Trophoblast cell (in vitro differentiated cells and primary cell): ENCODE data around the gene CPT1A.

Source experiments
- DNase-seq, 2 donors: peaks; one replicate each; pipeline ENCODE4 v3.0.0-alpha.2; 2016
- H2AFZ ChIP-seq: 2 replicates; pipeline ENCODE4 v1.6.1; 2013; ENCODE audit warnings: low read length, moderate library complexity, mild to moderate bottlenecking; ENCODE audit not compliant: insufficient read depth, poor library complexity
- H2AK5ac ChIP-seq: 2 replicates; pipeline ENCODE4 v1.6.1; 2013; ENCODE audit warnings: mild to moderate bottlenecking, low read length
- H2BK120ac ChIP-seq: 2 replicates; pipeline ENCODE4 v1.6.1; 2013; ENCODE audit warnings: low read length, mild to moderate bottlenecking, moderate library complexity; ENCODE audit not compliant: insufficient read depth, poor library complexity
- H2BK12ac ChIP-seq: 2 replicates; pipeline ENCODE4 v1.6.1; 2013; ENCODE audit warnings: mild to moderate bottlenecking, low read length, moderate library complexity
- H2BK5ac ChIP-seq: 2 replicates; pipeline ENCODE4 v1.6.1; 2013; ENCODE audit warnings: low read length, low read depth, moderate library complexity, mild to moderate bottlenecking; ENCODE audit not compliant: poor library complexity
- H3K14ac ChIP-seq: 2 replicates; pipeline ENCODE4 v1.6.1; 2013; ENCODE audit warnings: mild to moderate bottlenecking, low read length
- H3K18ac ChIP-seq: 2 replicates; pipeline ENCODE4 v1.6.1; 2013; ENCODE audit warnings: mild to moderate bottlenecking, low read length
- H3K23ac ChIP-seq: 2 replicates; pipeline ENCODE4 v1.6.1; 2013; ENCODE audit warnings: low read length
- H3K27ac ChIP-seq: 2 replicates; pipeline ENCODE4 v1.5.1; 2013; ENCODE audit warnings: low read depth, mild to moderate bottlenecking, inconsistent platforms, low read length, moderate library complexity
- H3K27me3 ChIP-seq: 2 replicates; pipeline ENCODE4 v1.6.1; 2013; ENCODE audit warnings: inconsistent platforms, mild to moderate bottlenecking, low read length, moderate library complexity; ENCODE audit not compliant: insufficient read depth
- H3K36me3 ChIP-seq, 2 experiments: 1 replicate in 1 of 2; 2 replicates in 1 of 2; pipeline ENCODE4 v1.6.1; 2013; ENCODE audit warnings: low read length in 2 of 2, mild to moderate bottlenecking in 2 of 2, moderate library complexity in 1 of 2; ENCODE audit not compliant: insufficient read depth in 2 of 2, control insufficient read depth in 1 of 2
- H3K4ac ChIP-seq: 2 replicates; pipeline ENCODE4 v1.6.1; 2013; ENCODE audit warnings: low read depth, mild to moderate bottlenecking, low read length, moderate library complexity
- H3K4me1 ChIP-seq, 2 experiments: 1 replicate in 1 of 2; 2 replicates in 1 of 2; pipeline ENCODE4 v1.6.1; 2013; ENCODE audit warnings: low read length in 2 of 2, mild to moderate bottlenecking in 2 of 2, moderate library complexity in 1 of 2; ENCODE audit not compliant: insufficient read depth in 2 of 2, control insufficient read depth in 1 of 2
- H3K4me2 ChIP-seq: 2 replicates; pipeline ENCODE4 v1.6.1; 2013; ENCODE audit warnings: inconsistent platforms, mild to moderate bottlenecking, low read length, moderate library complexity
- H3K4me3 ChIP-seq: 2 replicates; pipeline ENCODE4 v1.5.1; 2013; ENCODE audit warnings: mild to moderate bottlenecking, low read depth, low read length, inconsistent platforms
- H3K79me1 ChIP-seq: one replicate; pipeline ENCODE4 v1.6.1; 2013; ENCODE audit warnings: low read length
- H3K79me2 ChIP-seq: 2 replicates; pipeline ENCODE4 v1.6.1; 2013; ENCODE audit warnings: low read length, mild to moderate bottlenecking; ENCODE audit not compliant: control insufficient read depth, insufficient read depth, poor library complexity
- H3K9ac ChIP-seq: 2 replicates; pipeline ENCODE4 v1.6.1; 2013; ENCODE audit warnings: mild to moderate bottlenecking, low read length
- H3K9me3 ChIP-seq: 2 replicates; pipeline ENCODE4 v1.6.1; 2013; ENCODE audit warnings: low read depth, mild to moderate bottlenecking, control low read depth, inconsistent platforms, low read length; ENCODE audit not compliant: insufficient read depth
- H4K12ac ChIP-seq: 2 replicates; pipeline ENCODE4 v1.6.1; 2013; ENCODE audit warnings: low read depth, mild to moderate bottlenecking, low read length, moderate library complexity
- H4K8ac ChIP-seq: 2 replicates; pipeline ENCODE4 v1.6.1; 2013; ENCODE audit warnings: low read depth, mild to moderate bottlenecking, low read length, moderate library complexity
- H4K91ac ChIP-seq: one replicate; pipeline ENCODE4 v1.6.1; 2013; ENCODE audit warnings: low read depth, mild to moderate bottlenecking, low read length, moderate library complexity
- WGBS: extraction: QIAGEN DNeasy Blood & Tissue Kit; methylation state at CpG from one replicate; pipeline ENCODE4 v1.1.7; 2013; ENCODE audit warnings: missing lambda C conversion rate; ENCODE audit not compliant: insufficient read length, insufficient coverage; ENCODE audit errors: extremely low coverage; 5-methylcytosine and 5-hydroxymethylcytosine counted together

CPT1A gene

DNA sequence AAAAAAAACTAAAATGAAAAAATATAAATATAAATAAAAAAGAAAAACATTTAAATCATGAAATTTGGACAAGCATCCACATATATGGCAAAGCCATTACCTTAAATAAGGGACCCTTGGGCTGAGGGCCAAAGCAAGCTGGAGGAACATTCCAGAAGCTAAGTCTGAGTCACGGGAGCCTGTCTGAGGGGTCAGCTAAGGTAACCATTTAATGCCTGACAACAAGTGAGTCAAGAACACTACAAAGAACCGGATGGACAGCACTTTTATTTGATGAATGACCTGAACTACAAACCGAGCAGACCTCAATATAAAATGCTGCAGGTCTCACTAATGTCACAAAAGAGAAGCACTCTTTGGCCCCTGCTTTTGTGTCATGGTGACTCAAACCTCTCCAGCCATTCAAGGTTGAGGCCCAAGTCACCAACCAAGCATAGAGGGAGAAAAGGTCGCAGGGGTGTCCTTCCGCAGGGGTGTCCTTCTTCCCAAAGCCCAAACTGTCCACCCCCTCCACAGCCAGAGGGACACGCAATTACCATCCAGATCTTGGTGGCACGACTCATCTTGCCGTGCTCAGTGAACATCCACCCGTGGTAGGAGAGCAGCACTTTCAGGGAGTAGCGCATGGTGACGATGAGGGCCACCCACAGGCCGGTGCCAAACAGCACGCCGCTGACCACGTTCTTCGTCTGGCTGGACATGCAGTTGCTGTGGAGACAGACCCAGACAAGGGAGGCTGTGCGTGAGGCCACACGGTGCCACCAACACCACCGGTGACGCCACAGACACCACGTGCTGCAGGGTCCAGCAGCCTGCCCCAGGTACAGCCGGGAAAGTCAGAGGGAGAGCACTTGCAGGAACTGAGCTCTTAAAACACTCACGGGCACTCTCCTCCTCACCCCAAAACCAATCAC lies 34.5 kb downstream of the CPT1A start:
- Histone ChIP-seq H3K4me1 (no peaks in the 10 kb centered on the region), H3K9me3 (peaks cover 3% of the 10 kb centered on the region), H3K27me3 (no peaks in the 10 kb centered on the region), H2AFZ (no peak overlapping the region), H2BK12ac (no peak overlapping the region), H3K9ac (no peak overlapping the region), H3K27ac (no peak overlapping the region), H3K14ac (no peak overlapping the region), H3K79me2 (no peaks in the 10 kb centered on the region), H4K12ac (no peak overlapping the region), H4K91ac (no peak overlapping the region), H3K79me1 (no peaks in the 10 kb centered on the region), H3K23ac (no peak overlapping the region), H2AK5ac (no peak overlapping the region), H3K4me2 (no peak overlapping the region), H3K4me3 (no peak overlapping the region), H2BK120ac (no peak overlapping the region), H3K4ac (no peak overlapping the region), H3K18ac (no peak overlapping the region), H2BK5ac (no peak overlapping the region), H4K8ac (no peak overlapping the region), H3K36me3 (no peaks in the 10 kb centered on the region)
- WGBS: no CpG with 5 or more reads among the region's 23 CpGs
- DNase-seq: peak in 1 of 2 donors; percentile 33

DNA sequence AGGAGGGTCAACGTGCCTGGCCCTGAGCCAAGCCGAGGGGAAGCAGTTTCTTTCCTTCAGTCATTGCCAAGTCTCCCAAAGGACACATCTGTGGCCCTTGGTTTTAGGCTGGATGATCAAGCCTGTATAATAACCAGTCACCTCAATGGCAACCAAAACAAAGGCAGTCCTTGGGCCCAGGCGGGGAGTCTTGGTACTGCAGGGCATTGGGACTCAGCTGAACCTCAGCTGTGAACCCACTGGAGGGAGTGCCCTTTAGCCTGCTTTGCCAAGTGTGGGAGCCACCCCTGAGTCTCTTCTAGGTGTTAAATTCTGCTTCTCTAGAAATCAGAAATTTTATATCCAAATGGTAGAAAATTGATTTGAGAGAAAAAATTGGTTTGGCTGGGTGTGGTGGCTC lies 36.9 kb downstream of the CPT1A start:
- Histone ChIP-seq H2AFZ (no peak overlapping the region), H3K4me2 (no peak overlapping the region), H2AK5ac (no peak overlapping the region), H4K91ac (no peak overlapping the region), H2BK5ac (no peak overlapping the region), H3K27me3 (no peaks in the 10 kb centered on the region), H3K9me3 (peaks cover 3% of the 10 kb centered on the region), H4K12ac (no peak overlapping the region), H3K23ac (no peak overlapping the region), H2BK12ac (no peak overlapping the region), H3K4ac (no peak overlapping the region), H3K4me3 (no peak overlapping the region), H4K8ac (no peak overlapping the region), H3K79me1 (no peaks in the 10 kb centered on the region), H3K27ac (no peak overlapping the region), H3K79me2 (no peaks in the 10 kb centered on the region), H3K36me3 (no peaks in the 10 kb centered on the region), H3K18ac (no peak overlapping the region), H3K14ac (no peak overlapping the region), H3K9ac (no peak overlapping the region), H3K4me1 (no peaks in the 10 kb centered on the region), H2BK120ac (no peak overlapping the region)
- no CpG with 5 or more reads among the region's 3 CpGs for whole genome bisulfite sequencing
- DNase-seq: no peak

GRCh38 chr11:68803766-68804165 lies 38.0 kb downstream of the CPT1A start:
- no peak overlapping the region for H4K91ac ChIP-seq
- H3K23ac ChIP-seq: no peak overlapping the region
- no CpG with 5 or more reads among the region's 8 CpGs for WGBS
- no peak overlapping the region for H2AFZ ChIP-seq
- H3K4me2 ChIP-seq: no peak overlapping the region
- H2BK12ac ChIP-seq: no peak overlapping the region
- no peak overlapping the region for H3K9ac ChIP-seq
- H2BK5ac ChIP-seq: no peak overlapping the region
- H3K4ac ChIP-seq: no peak overlapping the region
- H3K4me3 ChIP-seq: no peak overlapping the region
- no peaks in the 10 kb centered on the region for H3K79me1 ChIP-seq
- no peaks in the 10 kb centered on the region for H3K27me3 ChIP-seq
- H2BK120ac ChIP-seq: no peak overlapping the region
- H3K18ac ChIP-seq: no peak overlapping the region
- H3K27ac ChIP-seq: no peak overlapping the region
- no peaks in the 10 kb centered on the region for H3K4me1 ChIP-seq
- no peaks in the 10 kb centered on the region for H3K79me2 ChIP-seq
- H2AK5ac ChIP-seq: no peak overlapping the region
- no peak overlapping the region for H4K8ac ChIP-seq
- H3K36me3 ChIP-seq: no peaks in the 10 kb centered on the region
- no peak overlapping the region for H4K12ac ChIP-seq
- no peak for DNase-seq
- no peak overlapping the region for H3K14ac ChIP-seq
- H3K9me3 ChIP-seq: peaks cover 3% of the 10 kb centered on the region

GRCh38 chr11:68798221-68798813 lies 43.4 kb downstream of the CPT1A start:
- no peak overlapping the region for H2BK120ac ChIP-seq

More at GRCh38 chr11:68798221-68798813, 43.4 kb downstream of the CPT1A start:
- DNase-seq: peak in 1 of 2 donors; percentile 51
- Histone ChIP-seq H4K12ac (no peak overlapping the region), H3K79me1 (no peaks in the 10 kb centered on the region), H3K23ac (no peak overlapping the region), H2AK5ac (no peak overlapping the region), H3K27ac (no peak overlapping the region), H2AFZ (no peak overlapping the region), H2BK5ac (no peak overlapping the region), H3K4ac (no peak overlapping the region), H3K14ac (no peak overlapping the region), H3K4me2 (no peak overlapping the region), H3K27me3 (no peaks in the 10 kb centered on the region), H3K18ac (no peak overlapping the region), H3K36me3 (no peaks in the 10 kb centered on the region), H3K79me2 (no peaks in the 10 kb centered on the region), H4K8ac (no peak overlapping the region), H3K4me3 (no peak overlapping the region), H2BK12ac (no peak overlapping the region), H3K9me3 (peaks cover 1% of the 10 kb centered on the region), H4K91ac (no peak overlapping the region), H3K9ac (no peak overlapping the region), H3K4me1 (no peaks in the 10 kb centered on the region)
- WGBS: no CpG with 5 or more reads among the region's 23 CpGs
